MCF 10A (cell line): ENCODE data around the gene CEP112. TPM values are rescaled to one million over a fixed set of nuclear protein-coding genes. Genes with fewer than 3 reads are reported as not detected.

Experiments
- BruUV-seq: library from RNA; stranded (reverse); fragments of 400-500 nt; replicated peaks from 2 replicates; lab custom pipeline; 2021; lab: Mats Ljungman, UMichigan
- CTCF ChIA-PET: fragments of 300-600 bp; sonication (Branson Sonifier 250); formaldehyde crosslinking; extraction: SDS; loops from one replicate; lab custom pipeline; 2021; ENCODE audit warnings: antibody characterized with exemption, inconsistent platforms; lab: Yijun Ruan, JAX
- POLR2A ChIA-PET: fragments of 300-600, 350-650 bp; sonication (Branson Sonifier 250); formaldehyde crosslinking; extraction: SDS; loops from one replicate; lab custom pipeline; 2020; ENCODE audit warnings: antibody characterized with exemption, inconsistent platforms; lab: Yijun Ruan, JAX
- DNase-seq: peaks from one replicate; pipeline ENCODE4 v3.0.0-alpha.2; 2018; ENCODE audit not compliant: unreplicated experiment
- H3K27ac Mint-ChIP-seq: one replicate; pipeline ENCODE4 v1.8.0; 2022; ENCODE audit warnings: mild to moderate bottlenecking, low read depth, mixed read lengths; ENCODE audit not compliant: unreplicated experiment
- H3K27me3 Mint-ChIP-seq: one replicate; pipeline ENCODE4 v1.8.0; 2022; ENCODE audit warnings: mixed read lengths; ENCODE audit not compliant: insufficient read depth, unreplicated experiment
- H3K36me3 Mint-ChIP-seq: one replicate; pipeline ENCODE4 v1.8.0; 2022; ENCODE audit warnings: mild to moderate bottlenecking, moderate library complexity, mixed read lengths; ENCODE audit not compliant: insufficient read depth, unreplicated experiment
- H3K4me1 Mint-ChIP-seq: one replicate; pipeline ENCODE4 v1.8.0; 2022; ENCODE audit warnings: mixed read lengths; ENCODE audit not compliant: insufficient read depth, unreplicated experiment
- H3K4me3 Mint-ChIP-seq: one replicate; pipeline ENCODE4 v1.8.0; 2022; ENCODE audit warnings: mild to moderate bottlenecking, moderate library complexity, mixed read lengths; ENCODE audit not compliant: unreplicated experiment
- H3K9me3 Mint-ChIP-seq: one replicate; pipeline ENCODE4 v1.8.0; 2022; ENCODE audit warnings: mixed read lengths; ENCODE audit not compliant: unreplicated experiment
- intact Hi-C: fragments of 100-400 bp; cut with micrococcal nuclease; formaldehyde crosslinking; loops from 2 replicates; pipeline ENCODE4 v1.14.1; 2022
- total RNA-seq: library from RNA; stranded (reverse); gene quantifications from 2 replicates; pipeline ENCODE4 v1.2.3, GENCODE V29; 2022
- TF ChIP-seq, protein P1 (sequence below): fragments of 200-600 bp; IDR thresholded peaks from one replicate; pipeline ENCODE4 v1.8.0; 2022; ENCODE audit warnings: antibody characterized with exemption, mild to moderate bottlenecking; ENCODE audit not compliant: unreplicated experiment

The CEP112 gene
- total RNA-seq, 1 experiment from 2014 or later, result 8.1 TPM

DNA sequence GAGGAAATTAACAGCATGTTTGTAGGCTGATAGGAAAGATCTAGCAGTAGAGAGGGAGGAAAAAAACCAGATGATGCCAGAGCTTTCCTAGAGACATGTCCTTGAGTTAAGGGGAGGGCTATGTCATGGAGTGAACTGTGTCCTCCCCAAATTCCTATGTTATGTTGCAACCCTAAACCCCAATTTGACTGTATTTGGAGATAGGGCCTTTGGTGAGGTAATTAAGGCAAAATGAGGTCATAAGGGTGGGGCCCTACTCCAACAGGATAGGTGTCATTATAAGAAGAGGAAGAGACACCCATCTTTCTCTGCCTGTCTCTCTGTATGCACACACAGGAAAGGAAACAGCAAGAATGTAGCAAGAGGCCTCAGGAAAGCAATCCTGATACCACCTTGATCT, 435.2 kb downstream of the CEP112 start:
- Mint-ChIP-seq H3K27me3 (no peaks in the 10 kb centered on the region), H3K4me3 (no peak overlapping the region), H3K36me3 (no peaks in the 10 kb centered on the region), H3K9me3 (no peaks in the 10 kb centered on the region), H3K27ac (no peak overlapping the region), H3K4me1 (peaks cover 12% of the 10 kb centered on the region)
- ChIA-PET CTCF (interaction anchor here (0.7 to 1.0 kb wide), 3 partner anchors 24 to 198 kb away, joined by 3 to 4 read pairs (median 3); no protein-coding TSS in a partner anchor), POLR2A (interaction anchor here (1.0 kb wide), 1 partner anchor 11 kb away, joined by 3 read pairs; no protein-coding TSS in a partner anchor)
- TF ChIP-seq, protein P1, sequence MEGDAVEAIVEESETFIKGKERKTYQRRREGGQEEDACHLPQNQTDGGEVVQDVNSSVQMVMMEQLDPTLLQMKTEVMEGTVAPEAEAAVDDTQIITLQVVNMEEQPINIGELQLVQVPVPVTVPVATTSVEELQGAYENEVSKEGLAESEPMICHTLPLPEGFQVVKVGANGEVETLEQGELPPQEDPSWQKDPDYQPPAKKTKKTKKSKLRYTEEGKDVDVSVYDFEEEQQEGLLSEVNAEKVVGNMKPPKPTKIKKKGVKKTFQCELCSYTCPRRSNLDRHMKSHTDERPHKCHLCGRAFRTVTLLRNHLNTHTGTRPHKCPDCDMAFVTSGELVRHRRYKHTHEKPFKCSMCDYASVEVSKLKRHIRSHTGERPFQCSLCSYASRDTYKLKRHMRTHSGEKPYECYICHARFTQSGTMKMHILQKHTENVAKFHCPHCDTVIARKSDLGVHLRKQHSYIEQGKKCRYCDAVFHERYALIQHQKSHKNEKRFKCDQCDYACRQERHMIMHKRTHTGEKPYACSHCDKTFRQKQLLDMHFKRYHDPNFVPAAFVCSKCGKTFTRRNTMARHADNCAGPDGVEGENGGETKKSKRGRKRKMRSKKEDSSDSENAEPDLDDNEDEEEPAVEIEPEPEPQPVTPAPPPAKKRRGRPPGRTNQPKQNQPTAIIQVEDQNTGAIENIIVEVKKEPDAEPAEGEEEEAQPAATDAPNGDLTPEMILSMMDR, result no peak
- DNase-seq, result no peak
- intact Hi-C loops, result no loop called here
- no TSS peak for BruUV-seq

DNA sequence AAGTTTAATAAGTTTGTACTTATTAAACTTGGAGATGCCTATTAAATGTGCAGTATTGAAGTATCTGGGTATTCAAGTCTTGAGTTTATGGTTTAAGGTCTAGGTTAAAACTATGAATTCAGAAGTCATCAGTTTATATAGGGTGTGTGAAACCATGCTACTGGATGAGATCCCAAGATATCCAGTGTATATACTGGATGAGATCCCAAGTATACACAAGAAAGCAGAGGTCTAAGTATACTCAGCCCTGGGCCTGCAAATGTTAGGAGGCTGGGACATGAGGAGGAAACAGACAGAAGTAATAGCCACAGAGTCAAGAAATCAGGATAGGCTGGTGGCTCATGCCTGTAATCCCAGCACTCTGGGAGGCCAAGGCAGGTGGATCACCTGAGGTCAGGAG, 436.1 kb downstream of the CEP112 start:
- H3K4me1 Mint-ChIP-seq, result peaks cover 22% of the 10 kb centered on the region
- POLR2A ChIA-PET, result no interaction called here
- CTCF ChIA-PET, result no interaction called here
- DNase-seq, result no peak
- H3K27me3 Mint-ChIP-seq, result peaks cover 6% of the 10 kb centered on the region
- no peaks in the 10 kb centered on the region for H3K9me3 Mint-ChIP-seq
- TF ChIP-seq, protein P1, result no peak
- no peak overlapping the region for H3K27ac Mint-ChIP-seq
- H3K36me3 Mint-ChIP-seq, result no peaks in the 10 kb centered on the region
- H3K4me3 Mint-ChIP-seq, result no peak overlapping the region
- intact Hi-C loops, result no loop called here
- no TSS peak for BruUV-seq

DNA sequence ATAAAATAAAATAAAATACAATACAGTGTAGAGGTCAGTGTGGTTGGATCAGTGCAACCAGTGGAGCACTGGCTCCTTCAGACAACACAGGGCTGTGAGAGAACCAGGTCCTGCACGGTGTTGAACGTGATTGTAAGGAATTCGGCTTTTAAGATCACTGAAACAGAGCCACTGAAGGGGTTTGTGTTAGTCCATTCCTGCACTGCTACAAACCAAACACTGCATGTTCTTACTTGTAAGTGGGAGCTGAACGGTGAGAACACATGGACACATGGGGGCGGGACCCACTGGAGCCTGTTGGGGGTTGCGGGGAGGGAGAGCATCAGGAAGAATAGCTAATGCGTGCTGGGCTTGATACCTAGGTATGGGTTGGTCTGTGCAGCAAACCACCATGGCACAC, 437.3 kb downstream of the CEP112 start:
- TF ChIP-seq, protein P1, result no peak
- Mint-ChIP-seq H3K4me3 (no peak overlapping the region), H3K27me3 (peaks cover 7% of the 10 kb centered on the region), H3K4me1 (peaks cover 25% of the 10 kb centered on the region), H3K9me3 (no peaks in the 10 kb centered on the region), H3K36me3 (no peaks in the 10 kb centered on the region), H3K27ac (no peak overlapping the region)
- DNase-seq, result no peak
- intact Hi-C loops, result no loop called here
- BruUV-seq, result no TSS peak
- ChIA-PET CTCF (interaction anchor here (0.6 kb wide), 1 partner anchor 233 kb away, joined by 4 read pairs; no protein-coding TSS in a partner anchor), POLR2A (no interaction called here)

DNA sequence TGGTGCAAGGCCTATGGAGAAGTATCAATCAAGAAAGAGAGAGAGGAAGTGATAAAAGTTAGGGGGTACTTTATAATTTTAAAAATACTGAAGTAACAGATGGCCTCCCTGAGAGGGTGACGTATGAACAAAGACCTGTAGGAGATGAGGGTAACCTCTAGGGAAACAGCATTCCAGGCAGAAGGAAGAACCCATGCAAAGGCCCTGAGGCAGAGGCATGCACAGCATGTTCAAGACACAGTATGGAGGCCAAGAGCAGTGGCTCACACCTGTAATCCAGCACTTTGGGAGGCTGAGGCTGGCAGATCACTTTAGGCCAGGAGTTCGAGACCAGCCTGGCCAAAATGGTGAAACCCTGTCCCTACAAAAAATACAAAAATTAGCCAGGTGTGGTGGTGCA, 437.9 kb downstream of the CEP112 start:
- H3K27me3 Mint-ChIP-seq, result peaks cover 7% of the 10 kb centered on the region
- POLR2A ChIA-PET, result no interaction called here
- BruUV-seq, result no TSS peak
- H3K4me3 Mint-ChIP-seq, result no peak overlapping the region
- no peak for DNase-seq
- no peaks in the 10 kb centered on the region for H3K36me3 Mint-ChIP-seq
- intact Hi-C loops, result no loop called here
- no peak overlapping the region for H3K27ac Mint-ChIP-seq
- CTCF ChIA-PET, result no interaction called here
- TF ChIP-seq, protein P1, result no peak
- no peaks in the 10 kb centered on the region for H3K9me3 Mint-ChIP-seq
- H3K4me1 Mint-ChIP-seq, result peaks cover 25% of the 10 kb centered on the region
